GM20000 (cell line): Measurements from ENCODE around the gene CLCNKA.

Experiments
- DNase-seq: peaks from one replicate; pipeline ENCODE4 v3.0.0; 2012; ENCODE audit warnings: low spot score
- CTCF ChIP-seq: IDR thresholded peaks from 2 replicates; pipeline ENCODE4 v1.5.1; 2012; ENCODE audit warnings: mild to moderate bottlenecking, control low read depth; ENCODE audit errors: extremely low read depth, missing control alignments

Gene CLCNKA

GRCh38 chr1:16072616-16073484, 51.0 kb downstream of the CLCNKA start:
- no peak for TF ChIP-seq CTCF
- DNase-seq = no peak

GRCh38 chr1:16073490-16074119, 51.8 kb downstream of the CLCNKA start, which contains the start of gene FAM131C:
Gene FAM131C, minus strand, starts transcription at chr1:16073651. Its CDS starts 209 bp downstream, at chr1:16073442.
- TF ChIP-seq CTCF = peak; percentile 45
- peak; percentile 88 for DNase-seq

- no peak for TF ChIP-seq CTCF
- no peak for DNase-seq
These were observed 52.4 kb downstream of the CLCNKA start for GRCh38 chr1:16074217-16074616.

GRCh38 chr1:16075337-16076030, 53.6 kb downstream of the CLCNKA start:
- no peak for DNase-seq

GRCh38 chr1:16076031-16076864, 54.4 kb downstream of the CLCNKA start:
- no peak for DNase-seq
- no peak for TF ChIP-seq CTCF

More at GRCh38 chr1:16075337-16076030, 53.6 kb downstream of the CLCNKA start:
- no peak for TF ChIP-seq CTCF

GRCh38 chr1:16076865-16077238, 55.0 kb downstream of the CLCNKA start:
- DNase-seq = no peak
- TF ChIP-seq CTCF = no peak
